ENCODE data around the gene CELF5.

DNA sequence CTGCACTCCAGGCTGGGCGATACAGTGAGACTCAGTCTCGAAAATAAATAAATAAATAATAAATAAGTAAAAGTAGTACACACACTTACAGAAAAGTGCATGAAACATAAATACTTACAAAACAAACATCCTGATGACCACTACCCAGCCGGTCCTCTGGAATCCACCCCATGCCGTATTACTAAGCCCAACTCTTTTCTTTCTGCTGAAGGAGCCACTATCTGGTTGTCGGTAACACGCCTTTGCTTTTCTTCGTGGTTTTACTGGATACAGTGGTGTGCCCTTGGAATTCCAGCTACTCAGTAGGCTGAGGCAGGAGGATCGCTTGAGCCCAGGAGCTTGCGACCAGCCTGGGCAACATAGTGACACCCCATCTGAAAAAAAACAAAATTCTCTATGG, 39.4 kb downstream of the CELF5 start:
- TF ChIP-seq POLR2AphosphoS5 (IDR thresholded peaks at IDR 0.05; ENCODE audit: low read depth, low read length), result no peak
- no peak for TF ChIP-seq POLR2A (IDR thresholded peaks at IDR 0.05; ENCODE audit: low read depth, low read length)
- TF ChIP-seq TAF1 (IDR thresholded peaks at IDR 0.05; ENCODE audit: borderline replicate concordance, low read depth, low read length), result no peak
